ENCODE measurements around the gene IGDCC3.
"Not testable (repeated sequence)": the region's sequence is repeated elsewhere in the genome, so short reads cannot be mapped to it uniquely, and the experiment has no call there.

IGDCC3 gene

DNA sequence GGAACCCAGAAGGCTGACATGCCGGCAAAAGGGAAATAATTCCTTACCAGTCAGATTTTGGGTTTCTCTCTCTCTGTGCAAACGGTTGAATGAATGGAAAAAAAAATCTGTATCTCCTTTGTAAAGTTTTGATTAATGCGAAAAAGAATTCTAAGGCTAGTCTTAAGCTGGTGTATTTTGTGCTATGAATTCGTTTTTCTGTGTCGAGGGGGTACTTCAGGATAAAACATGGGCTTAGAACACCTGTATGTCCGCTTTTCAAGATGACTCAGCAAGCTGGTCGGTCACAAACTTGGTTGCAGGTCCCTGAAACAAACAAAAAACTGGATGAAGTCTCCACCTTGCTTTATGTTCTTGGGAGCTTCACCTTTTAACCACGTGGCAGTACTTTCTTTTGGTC, 28.5 kb downstream of the IGDCC3 start:
- Histone ChIP-seq H3K36me3 (ENCODE audit: control insufficient read depth, insufficient read depth, low read length) (no peaks in the 10 kb centered on the region), H3K27me3 (replicated peaks; ENCODE audit: control insufficient read depth, insufficient read depth, low read length) (no peaks in the 10 kb centered on the region; the same call in 1 of the 2 replicates), H3K4me3 (replicated peaks; ENCODE audit: low read depth, low read length) (no peak overlapping the region)
- DNase-seq (ENCODE audit: extremely low read depth, insufficient read length): no peak
- TF ChIP-seq, protein P1, sequence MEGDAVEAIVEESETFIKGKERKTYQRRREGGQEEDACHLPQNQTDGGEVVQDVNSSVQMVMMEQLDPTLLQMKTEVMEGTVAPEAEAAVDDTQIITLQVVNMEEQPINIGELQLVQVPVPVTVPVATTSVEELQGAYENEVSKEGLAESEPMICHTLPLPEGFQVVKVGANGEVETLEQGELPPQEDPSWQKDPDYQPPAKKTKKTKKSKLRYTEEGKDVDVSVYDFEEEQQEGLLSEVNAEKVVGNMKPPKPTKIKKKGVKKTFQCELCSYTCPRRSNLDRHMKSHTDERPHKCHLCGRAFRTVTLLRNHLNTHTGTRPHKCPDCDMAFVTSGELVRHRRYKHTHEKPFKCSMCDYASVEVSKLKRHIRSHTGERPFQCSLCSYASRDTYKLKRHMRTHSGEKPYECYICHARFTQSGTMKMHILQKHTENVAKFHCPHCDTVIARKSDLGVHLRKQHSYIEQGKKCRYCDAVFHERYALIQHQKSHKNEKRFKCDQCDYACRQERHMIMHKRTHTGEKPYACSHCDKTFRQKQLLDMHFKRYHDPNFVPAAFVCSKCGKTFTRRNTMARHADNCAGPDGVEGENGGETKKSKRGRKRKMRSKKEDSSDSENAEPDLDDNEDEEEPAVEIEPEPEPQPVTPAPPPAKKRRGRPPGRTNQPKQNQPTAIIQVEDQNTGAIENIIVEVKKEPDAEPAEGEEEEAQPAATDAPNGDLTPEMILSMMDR (IDR thresholded peaks at IDR 0.05; ENCODE audit: insufficient read depth, low read length, poor library complexity, severe bottlenecking): no peak

DNA sequence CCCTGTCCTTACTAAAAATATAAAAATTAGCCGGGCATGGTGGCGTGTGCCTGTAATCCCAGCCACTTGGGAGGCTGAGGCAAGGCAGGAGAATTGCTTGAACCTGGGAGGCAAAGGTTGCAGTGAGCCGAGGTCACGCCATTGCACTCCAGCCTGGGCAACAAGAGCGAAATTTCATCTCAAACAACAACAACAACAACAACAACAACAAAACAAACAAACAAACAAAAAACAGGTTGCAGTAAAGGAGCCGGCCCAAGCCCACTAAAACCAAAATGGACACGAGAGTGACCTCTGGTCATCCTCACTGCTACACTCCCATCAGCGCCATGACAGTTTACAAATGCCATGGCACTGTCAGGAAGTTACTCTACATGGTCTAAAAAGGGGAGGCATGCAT, 30.0 kb downstream of the IGDCC3 start:
- DNase-seq (ENCODE audit: extremely low read depth, insufficient read length); H3K27me3 ChIP-seq (replicated peaks; ENCODE audit: control insufficient read depth, insufficient read depth, low read length); H3K4me3 ChIP-seq (replicated peaks; ENCODE audit: low read depth, low read length); H3K36me3 ChIP-seq (ENCODE audit: control insufficient read depth, insufficient read depth, low read length): not testable (repeated sequence)

- H3K4me3 ChIP-seq (replicated peaks; ENCODE audit: low read depth, low read length): no peak overlapping the region
- no peak for DNase-seq (ENCODE audit: extremely low read depth, insufficient read length)
- no peaks in the 10 kb centered on the region for H3K36me3 ChIP-seq (ENCODE audit: control insufficient read depth, insufficient read depth, low read length)
- TF ChIP-seq, protein P1 (IDR thresholded peaks at IDR 0.05; ENCODE audit: insufficient read depth, low read length, poor library complexity, severe bottlenecking): no peak
- no peaks in the 10 kb centered on the region; the same call in 1 of the 2 replicates for H3K27me3 ChIP-seq (replicated peaks; ENCODE audit: control insufficient read depth, insufficient read depth, low read length)
Observed at GRCh38 chr15:65346856-65347598, 30.8 kb downstream of the IGDCC3 start.

- TF ChIP-seq, protein P1 (IDR thresholded peaks at IDR 0.05; ENCODE audit: insufficient read depth, low read length, poor library complexity, severe bottlenecking): no peak
- no peaks in the 10 kb centered on the region; the same call in 1 of the 2 replicates for H3K27me3 ChIP-seq (replicated peaks; ENCODE audit: control insufficient read depth, insufficient read depth, low read length)
- H3K36me3 ChIP-seq (ENCODE audit: control insufficient read depth, insufficient read depth, low read length): no peaks in the 10 kb centered on the region
- no peak overlapping the region for H3K4me3 ChIP-seq (replicated peaks; ENCODE audit: low read depth, low read length)
- no peak for DNase-seq (ENCODE audit: extremely low read depth, insufficient read length)
Observed at GRCh38 chr15:65344914-65345275, 32.9 kb downstream of the IGDCC3 start.

DNA sequence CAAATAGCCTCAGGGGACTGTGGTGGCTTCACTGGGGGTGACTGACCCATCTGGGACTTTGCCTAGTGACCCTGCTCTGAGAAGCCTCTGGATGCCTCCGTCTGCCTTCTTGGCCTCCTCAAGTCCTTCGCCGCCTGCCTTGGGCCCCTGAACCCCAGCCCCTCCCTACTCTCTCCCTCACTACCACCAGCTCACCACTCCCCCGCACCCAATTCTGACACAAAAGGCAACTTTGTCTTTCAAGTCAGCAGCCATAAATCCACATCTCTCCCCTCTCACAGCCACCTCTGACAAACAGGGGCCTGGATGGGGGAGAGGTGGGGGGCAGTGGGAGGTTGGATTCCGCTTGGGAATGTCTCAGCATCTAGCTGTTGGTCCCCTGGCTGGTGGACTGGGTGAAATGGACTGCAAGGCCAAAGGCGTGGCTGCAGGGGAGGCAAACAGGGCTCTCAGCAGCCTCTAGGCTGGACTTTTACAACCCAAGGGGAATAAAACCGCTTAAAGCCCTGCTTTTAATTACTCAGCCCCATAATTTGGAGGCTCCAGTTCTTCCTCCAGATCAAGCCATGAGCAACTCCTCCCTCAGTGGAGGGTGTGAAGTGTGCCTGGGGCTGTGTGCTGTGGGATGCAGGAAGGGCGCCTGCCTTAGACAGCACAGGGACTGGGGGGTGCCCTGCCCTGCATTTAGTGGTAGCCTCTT, 33.4 kb downstream of the IGDCC3 start:
- Histone ChIP-seq H3K4me3 (replicated peaks; ENCODE audit: low read depth, low read length) (no peak overlapping the region), H3K36me3 (ENCODE audit: control insufficient read depth, insufficient read depth, low read length) (no peaks in the 10 kb centered on the region), H3K27me3 (replicated peaks; ENCODE audit: control insufficient read depth, insufficient read depth, low read length) (no peaks in the 10 kb centered on the region; the same call in 1 of the 2 replicates)
- TF ChIP-seq, protein P1 (IDR thresholded peaks at IDR 0.05; ENCODE audit: insufficient read depth, low read length, poor library complexity, severe bottlenecking): no peak
- no peak for DNase-seq (ENCODE audit: extremely low read depth, insufficient read length)

- TF ChIP-seq, protein P1 (IDR thresholded peaks at IDR 0.05; ENCODE audit: insufficient read depth, low read length, poor library complexity, severe bottlenecking): no peak
- no peak for DNase-seq (ENCODE audit: extremely low read depth, insufficient read length)
Observed at GRCh38 chr15:65343374-65343981, 34.3 kb downstream of the IGDCC3 start.

More at GRCh38 chr15:65343374-65343981, 34.3 kb downstream of the IGDCC3 start:
- Histone ChIP-seq H3K36me3 (ENCODE audit: control insufficient read depth, insufficient read depth, low read length) (no peaks in the 10 kb centered on the region), H3K27me3 (replicated peaks; ENCODE audit: control insufficient read depth, insufficient read depth, low read length) (no peaks in the 10 kb centered on the region; the same call in 1 of the 2 replicates), H3K4me3 (replicated peaks; ENCODE audit: low read depth, low read length) (no peak overlapping the region)
